Fibroblast of gingiva (primary cell): ENCODE data around the gene CD93.

Experiments
- DNase-seq: peaks from one replicate; pipeline ENCODE4 v3.0.0-alpha.2; 2011; ENCODE audit warnings: low read depth

CD93 gene

DNA sequence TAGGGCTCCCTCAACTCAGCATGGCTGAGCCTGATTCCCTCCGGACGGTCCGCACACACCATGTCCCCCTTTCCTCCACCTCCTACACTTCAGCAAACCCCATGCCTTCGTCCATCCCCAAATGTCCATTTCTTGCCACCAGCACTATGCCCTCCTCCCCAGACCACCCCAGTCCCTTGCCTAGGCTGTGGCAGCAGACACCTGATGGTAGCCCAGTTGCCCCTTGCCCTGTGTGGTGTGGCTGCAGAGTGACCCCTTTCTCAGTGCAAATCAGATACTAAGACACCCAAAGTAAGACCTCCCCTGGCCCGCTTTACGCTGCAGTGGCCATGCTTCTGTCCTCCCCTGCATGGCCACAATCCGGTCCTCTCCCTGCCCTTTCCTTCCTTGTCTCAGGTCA lies 34.1 kb upstream of the CD93 start:
- DNase-seq, result no peak

DNA sequence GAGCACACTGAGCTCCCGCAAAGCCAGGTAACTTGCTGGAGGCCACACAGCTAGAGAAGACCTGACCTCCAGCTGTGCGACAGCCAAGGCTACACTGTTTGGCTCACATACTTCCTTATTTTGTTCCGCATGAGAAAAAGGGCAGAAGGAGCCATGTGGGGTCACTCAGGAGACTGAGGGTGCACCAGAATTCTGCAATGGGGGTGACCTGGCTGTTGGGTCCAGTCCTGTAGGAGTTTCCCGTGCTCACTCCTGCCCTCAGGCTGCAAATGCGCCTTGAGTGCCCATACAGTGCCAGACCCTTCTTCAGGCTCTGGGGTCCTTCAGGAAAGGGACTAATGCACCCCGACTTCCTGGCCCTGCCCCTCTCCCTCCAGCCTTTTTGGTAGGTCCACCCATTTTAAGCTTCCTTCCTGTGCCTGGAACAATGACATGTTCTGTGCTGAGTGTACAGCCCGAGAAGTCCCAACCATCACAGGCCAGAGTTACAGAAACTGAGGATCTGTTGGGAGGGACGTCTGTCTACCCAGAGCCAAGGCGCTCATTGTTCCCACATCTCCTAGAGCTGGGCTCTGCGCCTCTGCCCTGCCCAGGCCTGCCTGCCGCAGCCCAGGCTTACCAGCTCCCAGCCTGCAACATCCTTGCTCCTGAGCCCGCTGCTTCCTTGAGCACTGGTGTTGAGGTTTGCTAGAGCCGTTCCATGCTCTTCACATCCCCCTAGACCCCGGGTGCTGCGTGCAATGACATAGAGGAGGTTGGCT lies 33.5 kb upstream of the CD93 start:
- no peak for DNase-seq

DNA sequence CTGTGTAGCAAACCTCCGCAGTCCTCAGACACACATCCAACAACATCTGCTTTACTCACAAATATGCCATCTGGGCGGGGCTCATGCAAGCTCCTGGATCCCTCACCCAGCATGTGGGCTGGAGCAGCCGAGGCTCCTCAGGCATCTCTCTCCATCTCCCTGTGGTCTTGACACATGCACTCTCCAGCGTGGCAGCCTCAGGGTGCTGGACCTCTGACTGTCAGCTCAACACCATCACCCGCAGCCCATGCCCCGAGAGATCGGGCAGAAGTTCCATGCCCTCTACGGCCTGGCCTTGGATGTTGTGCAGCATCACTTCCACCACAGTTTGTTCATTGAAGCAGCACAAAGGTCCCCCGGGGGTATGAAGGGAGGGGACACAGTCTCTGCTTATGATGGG lies 32.6 kb upstream of the CD93 start:
- no peak for DNase-seq

DNA sequence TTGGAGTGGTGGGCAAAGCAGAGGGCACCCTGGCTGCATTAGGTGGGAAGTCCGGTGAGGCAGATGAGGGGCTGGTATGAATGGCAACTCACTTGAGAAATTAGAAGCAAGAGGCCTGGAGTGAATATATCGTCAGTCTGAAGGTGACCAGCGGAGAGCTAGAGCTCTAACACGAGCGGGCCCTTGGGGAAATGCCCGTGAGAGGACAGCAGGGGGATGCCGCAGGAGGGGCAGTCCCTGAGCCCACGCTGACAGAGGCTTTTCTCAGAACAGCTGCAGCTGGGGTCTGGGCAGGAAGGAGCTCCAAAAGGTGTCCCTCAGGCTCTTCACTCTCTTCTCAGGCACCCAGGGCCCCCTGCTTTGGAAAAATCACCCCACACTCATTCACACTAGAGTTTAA lies 32.0 kb upstream of the CD93 start:
- no peak for DNase-seq

DNA sequence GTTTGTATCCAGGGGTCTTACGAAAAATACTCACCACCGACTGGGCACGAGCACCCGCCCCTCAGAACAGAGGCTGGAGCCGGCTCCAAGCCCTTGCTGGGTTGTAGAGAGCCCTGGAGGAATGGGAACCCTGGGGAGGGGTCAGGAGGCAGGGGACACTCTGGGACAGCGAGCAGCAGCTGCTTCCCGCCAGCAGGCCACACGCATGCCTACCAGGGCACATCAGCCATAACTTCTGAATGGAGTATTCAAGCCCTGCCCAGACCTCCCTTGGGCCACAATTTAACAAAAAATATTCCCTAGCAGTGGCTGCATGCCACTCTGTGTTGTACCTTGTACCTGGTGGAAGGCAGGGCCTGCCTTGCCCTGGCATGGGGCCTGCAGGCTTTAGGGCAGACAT lies 31.6 kb upstream of the CD93 start:
- DNase-seq, result no peak

DNA sequence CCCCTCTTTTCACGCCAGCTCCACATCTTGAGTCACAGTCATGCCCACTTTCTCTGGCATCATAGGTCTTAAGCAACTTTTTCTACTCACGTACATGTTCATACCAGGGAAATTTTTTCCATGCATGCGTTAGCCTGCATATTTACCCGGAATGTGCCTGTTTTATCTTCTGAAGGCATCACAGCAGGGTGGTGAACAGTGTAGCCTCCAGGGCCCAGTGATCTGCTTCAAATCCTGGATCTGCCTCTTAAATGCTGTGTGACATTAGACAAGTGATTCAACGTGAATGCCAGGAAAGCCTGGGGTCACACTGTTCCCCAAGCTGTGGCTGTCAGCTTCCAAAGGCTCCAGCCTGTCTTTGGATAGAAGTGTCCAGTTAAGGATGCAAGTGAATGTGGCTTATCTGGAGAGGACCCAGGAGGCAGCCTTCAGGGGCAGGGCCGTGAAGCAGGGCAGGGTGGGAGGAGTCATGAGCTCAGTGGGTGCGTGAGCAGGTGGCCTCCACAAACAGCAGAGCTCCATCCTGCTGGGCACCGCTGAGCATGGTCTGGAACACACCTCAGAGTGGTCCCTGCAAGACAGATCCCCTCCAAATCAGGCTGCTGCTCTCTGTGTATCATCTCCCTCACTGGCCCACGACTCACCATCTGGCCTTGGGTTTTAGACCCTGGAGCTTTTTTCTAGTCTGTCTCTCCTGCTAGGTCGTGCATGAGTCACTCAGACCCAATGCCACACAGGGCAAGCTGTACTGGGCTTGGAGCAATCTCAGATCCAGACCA lies 30.4 kb upstream of the CD93 start:
- DNase-seq, result peak; percentile 91

DNA sequence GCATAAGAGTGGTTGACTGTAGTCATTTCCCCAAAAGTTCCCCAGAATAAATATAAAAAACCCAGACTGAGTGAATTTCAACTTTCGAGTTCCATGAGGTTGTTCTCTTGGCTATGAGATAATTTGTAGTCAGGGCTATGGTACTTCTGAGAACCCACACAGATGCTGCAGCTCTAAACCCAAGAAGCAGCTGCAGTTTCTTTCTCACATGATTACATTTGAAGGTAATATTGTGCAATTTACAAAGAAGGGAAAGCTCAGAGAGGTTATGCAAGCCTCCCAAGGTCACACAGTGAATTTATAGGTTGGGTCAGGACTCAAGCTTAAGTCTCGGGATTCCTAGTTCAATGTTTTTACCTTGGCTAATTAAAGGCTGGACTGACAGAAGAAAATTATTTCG lies 29.7 kb upstream of the CD93 start:
- DNase-seq, result peak; percentile 32

DNA sequence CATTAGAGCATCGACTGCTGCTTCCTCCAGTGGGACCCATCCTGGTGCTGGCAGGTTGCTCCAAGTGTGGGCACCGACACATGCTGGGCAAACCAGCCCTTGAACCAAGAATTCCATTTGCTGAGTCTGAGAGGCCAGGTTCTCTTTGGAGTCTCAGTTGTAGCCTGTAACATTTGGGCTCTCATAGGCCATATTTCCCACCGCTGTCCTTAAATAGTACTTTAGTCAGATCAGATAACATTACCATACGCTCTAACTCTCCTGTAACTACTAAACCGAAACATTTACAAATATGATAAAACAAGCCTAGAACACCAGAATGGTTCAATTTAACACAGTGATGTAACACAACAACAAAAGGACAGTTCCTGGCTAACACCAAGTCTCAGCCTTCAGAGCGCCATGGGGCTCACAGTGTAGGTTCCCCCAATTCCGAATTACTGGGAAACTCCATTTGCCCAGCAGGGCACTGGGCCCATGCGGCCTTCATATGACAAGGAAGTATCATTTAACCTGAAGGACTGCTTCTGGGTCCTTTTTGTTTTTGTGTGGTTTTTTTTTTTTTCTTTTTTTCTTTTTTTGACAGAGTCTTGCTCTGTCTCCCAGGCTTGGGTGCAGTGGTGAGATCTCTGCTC lies 28.4 kb upstream of the CD93 start:
- no peak for DNase-seq

DNA sequence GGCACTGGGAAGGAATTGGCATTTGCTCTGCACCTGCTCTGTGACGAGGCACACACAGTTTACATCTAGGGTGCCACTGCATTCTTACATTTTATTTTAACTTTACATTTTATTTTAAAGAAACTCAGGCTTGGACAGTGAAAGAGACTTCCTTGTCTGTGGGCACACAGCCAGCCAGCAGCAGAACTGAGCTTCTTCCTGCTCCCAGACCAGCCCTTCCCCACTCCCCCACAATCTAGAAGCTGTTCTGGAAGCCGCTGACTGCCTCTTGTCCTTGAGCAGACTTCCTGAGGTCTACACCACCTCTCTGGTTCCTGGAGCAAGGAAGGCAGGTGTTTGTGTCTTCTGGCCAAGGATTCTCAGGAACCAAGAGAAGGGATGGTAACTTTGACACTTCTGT lies 27.9 kb upstream of the CD93 start:
- DNase-seq, result no peak

DNA sequence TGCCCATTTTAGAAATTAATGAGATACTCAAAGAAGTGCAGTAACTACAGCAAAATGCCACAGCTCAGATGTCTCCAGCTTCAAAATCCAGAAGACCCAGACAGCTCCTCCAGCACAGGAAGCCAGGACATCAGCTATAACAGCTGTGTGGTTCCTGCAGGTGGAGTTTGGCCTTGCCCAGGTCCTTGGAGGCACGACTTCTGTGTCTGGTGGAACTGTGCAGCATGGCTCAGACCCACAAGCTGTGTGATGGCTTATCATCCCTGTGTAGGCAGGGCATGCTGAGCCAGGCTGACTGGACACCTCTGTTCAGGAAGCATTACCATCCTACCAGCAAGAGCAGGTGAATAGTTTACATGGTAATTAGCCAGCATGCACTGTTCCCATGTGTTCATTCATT lies 26.5 kb upstream of the CD93 start:
- DNase-seq, result no peak

DNA sequence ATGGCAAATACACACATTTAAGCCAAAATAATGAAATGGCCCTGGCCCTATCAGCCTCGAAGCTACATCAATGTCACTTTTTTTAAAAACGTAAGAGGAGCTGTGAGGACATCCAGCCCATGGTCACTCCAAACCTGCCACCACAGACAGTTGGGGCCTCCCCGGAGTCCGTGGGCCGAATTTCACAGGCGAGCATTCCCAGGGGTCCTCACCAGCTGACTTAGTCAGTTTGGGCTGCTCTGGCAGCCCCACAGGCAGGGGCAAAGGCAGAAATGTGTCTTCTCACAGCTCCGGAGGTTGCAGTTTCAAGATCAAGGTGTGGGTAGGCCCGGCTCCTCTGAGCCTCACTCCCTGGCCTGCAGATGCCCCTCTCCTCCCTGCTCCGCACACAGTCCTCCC lies 25.8 kb upstream of the CD93 start:
- DNase-seq, result no peak

DNA sequence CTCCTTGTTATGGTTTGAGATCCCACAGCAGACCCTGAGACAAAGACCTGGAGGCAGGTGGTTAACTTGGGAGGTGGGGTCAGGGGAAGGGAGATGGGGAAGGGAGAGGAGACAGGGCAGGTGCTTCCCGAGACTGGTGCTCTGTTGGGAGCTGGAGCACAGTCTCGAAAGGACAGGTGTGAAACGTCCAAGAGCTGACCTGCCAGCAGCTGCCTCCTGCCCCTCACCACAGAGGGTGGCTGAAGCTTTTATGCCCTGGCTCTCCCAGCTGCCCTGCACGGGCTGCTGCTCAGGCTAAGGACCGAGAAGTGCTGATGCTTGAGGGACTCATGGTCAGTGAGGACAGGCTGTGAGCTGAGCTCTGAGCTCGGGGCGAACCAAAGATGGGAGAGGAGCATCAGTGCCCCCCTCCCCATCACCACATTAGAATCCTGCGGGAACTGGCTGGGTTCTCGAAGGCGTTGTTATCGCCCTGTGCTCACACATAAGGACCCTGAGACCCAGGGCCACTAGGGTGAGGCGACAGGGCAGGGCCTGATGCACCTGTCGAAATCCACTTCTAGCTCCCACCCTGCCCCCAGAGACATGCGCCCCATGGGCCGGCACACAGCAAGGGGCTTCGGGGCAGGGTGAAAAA lies 25.3 kb upstream of the CD93 start:
- no peak for DNase-seq

DNA sequence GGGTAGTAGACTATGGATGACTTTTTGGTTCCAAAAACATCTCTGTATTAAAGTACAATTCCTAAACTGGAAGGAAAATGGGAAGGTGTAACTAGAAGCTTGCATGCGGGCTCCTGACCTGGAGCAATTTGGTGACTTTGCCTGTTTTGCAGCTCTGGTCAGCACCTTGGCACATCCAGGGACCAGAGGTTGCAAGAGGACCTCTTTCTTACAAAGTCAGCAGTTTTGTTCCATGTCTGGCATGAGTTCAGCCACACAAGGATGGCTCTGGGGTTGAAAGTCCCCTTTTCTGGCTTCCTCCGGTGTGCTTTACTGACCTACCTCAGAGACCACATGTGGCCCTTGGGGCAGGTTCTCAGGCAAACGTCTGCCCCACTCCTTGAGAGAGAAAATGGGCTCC lies 22.7 kb upstream of the CD93 start:
- no peak for DNase-seq

DNA sequence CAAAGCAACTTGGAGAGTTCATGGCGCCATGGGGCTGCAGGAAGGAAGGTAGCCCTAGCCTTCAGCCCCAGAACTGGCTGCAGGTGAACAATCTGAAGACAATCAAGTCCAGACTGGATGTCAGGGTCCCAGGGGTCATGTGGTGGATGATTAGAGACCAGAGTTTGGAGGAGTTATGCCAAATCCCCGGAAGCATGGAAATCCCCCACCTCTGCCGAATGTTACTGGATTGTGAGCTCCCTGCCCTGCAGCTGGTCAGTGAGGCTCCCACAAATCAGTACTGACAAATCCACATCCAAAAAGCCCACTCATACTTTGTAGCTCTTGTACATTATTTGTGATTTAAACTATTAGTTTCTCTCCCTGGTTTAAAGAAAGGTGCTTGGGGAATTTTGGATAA lies 21.3 kb upstream of the CD93 start:
- DNase-seq, result no peak

DNA sequence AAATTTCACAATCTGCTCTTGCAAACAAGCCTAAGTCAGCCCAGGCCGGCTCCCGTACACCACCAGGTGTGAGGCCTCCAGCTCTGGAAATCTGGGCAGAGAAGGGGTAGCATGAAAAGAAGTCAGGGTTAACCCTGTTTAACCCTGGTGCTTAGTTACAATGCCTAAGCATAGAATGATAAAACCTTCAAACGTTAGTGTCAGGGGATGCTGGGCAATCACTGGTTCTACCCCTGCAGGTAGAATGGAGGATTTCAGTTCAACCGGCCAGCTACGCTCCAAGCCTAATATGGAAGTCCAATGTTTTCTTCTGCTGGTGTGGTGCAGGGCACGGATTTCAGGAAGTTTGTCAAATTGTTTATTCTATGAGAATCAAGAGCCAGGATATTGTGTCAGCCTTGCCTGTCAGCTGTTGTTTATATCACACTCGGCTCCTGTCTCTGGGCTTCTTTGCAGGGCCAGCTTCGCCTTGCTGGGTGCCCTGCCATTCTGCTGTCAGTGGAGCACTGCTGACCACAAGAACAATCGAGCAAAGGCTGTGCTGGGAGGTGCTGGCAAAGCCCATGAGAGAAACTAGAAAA lies 20.2 kb upstream of the CD93 start:
- peak; percentile 66 for DNase-seq

DNA sequence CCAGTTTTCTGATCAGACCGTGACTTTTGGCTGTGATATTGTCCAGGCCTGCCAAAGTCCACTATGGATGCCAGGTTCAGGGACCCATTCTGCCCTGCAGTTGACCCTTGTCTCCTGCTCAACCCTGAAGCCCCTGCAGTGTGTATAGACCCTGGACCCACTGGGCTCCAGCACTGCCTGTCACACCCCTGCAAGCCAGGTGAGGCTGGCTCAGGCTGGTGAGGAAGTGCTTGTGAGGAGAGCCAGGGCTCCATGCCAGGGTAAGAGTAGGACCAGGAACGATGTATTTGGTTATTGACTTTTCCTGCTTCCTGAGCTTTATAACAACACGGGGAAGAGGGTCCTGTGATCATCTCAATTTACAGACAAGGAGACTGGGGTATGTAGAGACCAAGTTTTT lies 19.1 kb upstream of the CD93 start:
- DNase-seq, result no peak

DNA sequence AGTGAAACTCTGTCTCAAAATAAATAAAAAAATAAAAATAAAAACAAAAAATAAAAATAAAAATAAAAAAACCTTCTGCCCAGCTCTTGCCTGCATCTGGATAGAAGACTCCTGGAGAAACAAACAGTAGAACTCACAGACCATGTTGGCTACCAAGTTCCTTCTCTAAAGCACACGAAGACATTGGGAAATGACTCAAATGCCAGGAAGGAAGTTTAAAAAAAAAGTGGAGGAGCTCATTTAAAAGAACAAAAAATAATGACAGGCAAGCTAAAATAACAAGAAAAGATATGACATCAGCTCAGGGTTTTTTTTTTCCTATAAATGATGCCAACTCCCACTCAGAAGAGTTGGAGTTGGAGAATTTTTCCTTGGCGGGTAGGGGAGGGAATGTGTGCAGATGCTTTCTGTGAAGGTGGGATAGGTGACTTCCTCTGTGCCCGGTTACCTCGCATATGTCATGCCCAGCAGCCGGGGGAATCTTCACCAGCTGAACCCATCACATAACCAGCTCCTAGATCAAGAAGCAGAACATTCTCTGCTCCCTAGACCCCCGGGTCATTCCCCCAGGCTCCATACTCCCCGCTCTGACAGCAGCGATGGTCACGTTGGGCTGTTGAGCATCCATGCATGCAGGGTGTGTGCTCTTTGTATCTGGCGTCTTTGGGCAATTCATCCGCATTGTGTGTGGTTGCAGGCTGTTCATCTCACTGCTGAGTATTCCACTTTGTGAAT lies 17.3 kb upstream of the CD93 start:
- peak; percentile 6 for DNase-seq

DNA sequence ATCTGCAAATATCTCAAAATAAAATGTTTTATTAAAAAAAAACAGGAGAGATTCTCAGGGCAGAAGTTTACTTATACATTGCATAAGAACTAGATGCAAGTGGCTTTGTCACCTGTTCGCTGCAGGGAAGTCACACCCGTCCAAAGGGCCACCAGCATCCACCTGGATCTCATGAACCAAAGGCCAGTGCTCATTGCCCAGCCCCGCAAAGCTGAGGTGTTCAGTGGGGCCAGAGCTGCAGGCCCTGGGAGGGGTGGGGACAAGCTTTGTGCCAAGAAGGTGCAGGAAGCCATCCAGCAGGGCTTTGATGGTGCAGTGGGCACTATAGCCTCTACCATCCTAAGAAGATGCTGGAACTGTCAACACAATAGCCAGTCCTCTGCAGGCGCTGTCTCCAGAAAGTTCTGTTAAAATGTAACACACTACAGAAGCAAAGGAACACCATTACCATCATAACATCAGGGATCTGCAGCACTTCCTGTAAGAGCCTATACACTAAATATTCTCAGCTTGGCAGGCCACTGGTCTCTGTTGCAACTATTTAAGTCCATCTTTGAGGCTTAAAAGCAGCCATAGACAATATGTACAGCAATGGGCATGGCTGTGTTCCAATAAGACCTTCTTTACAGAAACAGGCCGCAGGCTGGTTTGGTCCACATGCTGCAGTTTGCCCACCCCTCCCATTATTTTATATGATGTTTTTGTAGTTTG lies 15.7 kb upstream of the CD93 start:
- DNase-seq, result no peak

DNA sequence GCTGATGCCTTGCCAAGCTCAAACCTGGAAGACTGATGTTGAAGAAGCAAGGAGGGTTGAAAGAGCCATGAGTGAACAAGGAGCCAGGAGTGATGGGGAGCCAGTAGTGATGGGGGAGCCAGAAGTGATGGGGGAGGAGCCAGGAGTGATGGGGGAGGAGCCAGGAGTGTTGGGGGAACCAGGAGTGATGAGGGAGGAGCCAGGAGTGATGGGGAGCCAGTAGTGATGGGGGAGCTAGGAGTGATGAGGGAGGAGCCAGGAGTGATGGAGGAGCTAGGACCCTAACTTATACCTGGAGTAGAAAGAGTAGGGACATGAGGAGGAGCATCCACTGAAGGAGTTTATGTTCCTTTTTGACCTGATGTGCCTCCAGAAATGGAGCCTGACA lies 14.6 kb upstream of the CD93 start:
- DNase-seq, result no peak

DNA sequence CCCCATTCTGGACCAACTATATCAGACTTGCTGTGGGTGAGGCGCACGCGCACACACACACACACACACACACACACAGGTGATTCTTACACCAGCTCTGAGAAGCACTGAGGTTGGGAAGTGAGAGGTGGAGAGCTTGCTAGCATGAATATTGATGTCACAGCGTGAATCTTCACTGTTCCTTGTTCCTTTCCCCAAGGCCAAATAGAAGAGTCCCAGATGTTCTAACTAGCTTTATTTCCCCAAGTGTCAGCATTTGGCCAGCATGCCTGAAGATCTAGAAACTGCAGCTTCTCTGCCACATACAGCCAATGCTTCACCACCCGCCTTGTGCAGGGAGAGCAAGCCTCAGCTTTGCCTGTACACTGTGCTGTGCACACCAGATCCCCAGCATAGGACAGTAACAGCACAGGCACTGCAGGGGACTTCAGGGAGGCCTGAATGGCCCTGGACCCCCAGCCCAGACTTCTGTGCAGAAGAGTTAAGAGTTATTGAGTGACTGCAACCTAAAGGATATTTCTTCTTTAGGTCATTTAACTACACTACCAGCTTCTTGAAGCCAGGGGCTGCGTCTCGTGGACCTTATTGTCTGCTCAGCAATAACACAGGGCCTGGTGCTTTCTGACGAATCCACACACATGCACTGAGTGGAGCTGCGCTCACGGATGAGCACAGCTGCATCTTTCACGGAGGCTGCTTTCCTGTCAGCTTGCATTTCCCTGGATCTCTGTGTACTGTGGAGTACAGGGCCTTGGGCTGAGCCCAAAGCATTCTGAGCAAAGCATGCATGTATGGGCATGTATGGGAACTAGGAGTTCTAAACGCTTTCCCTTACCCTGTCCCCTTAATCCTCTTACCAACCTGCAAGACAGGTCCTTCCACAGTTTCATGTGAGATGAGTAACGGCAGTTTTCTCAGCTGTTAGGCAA lies 13.9 kb upstream of the CD93 start:
- DNase-seq, result no peak
